HCT116 (cell line): ENCODE measurements around the gene PITHD1. TPM values are rescaled to one million over a fixed set of nuclear protein-coding genes. Genes with fewer than 3 reads are reported as not detected.

Source experiments
- ATAC-seq: fragments of 200-7000 bp; cut with Tn5 transposase; 2 replicates; pipeline ENCODE4 v1.9.1; 2020; ENCODE audit warnings: mild to moderate bottlenecking, moderate library complexity
- BruUV-seq: library from RNA; stranded (reverse); fragments of 400-500 nt; replicated peaks from 2 replicates; lab custom pipeline; 2021; lab: Mats Ljungman, UMichigan
- CTCF ChIA-PET: fragments of 300-600 bp; sonication (Branson Sonifier 250); formaldehyde crosslinking; loops from one replicate; lab custom pipeline; 2021; ENCODE audit warnings: antibody characterized with exemption; lab: Charles Lee
- POLR2A ChIA-PET: fragments of 300-600, 350-600 bp; sonication (Branson Sonifier 250); formaldehyde crosslinking; loops from one replicate; lab custom pipeline; 2021; ENCODE audit warnings: antibody characterized with exemption; lab: Charles Lee
- RAD21 ChIA-PET, 2 experiments: fragments of 300-600 bp; sonication (Branson Sonifier 250); formaldehyde crosslinking; loops; one replicate each; lab custom pipeline; 2023; ENCODE audit warnings: low total read pairs in 2 of 2; ENCODE audit not compliant: uncharacterized antibody in 2 of 2, unreplicated experiment in 2 of 2, low non-redundant PET in 1 of 2; lab: Charles Lee
- DNase-seq: peaks from one replicate; pipeline ENCODE4 v3.0.0-alpha.2; 2010; ENCODE audit warnings: low read depth, low spot score
- H2AFZ ChIP-seq: fragments of 200-600 bp; shearing (Covaris generic), sonication (generic); 2 replicates; pipeline ENCODE4 v1.6.1; 2017; ENCODE audit warnings: low read depth, mixed run types, mixed read lengths, antibody characterized with exemption, low read length; ENCODE audit not compliant: poor library complexity, severe bottlenecking
- H3K27ac ChIP-seq: 2 replicates; pipeline ENCODE4 v1.5.1; 2012; ENCODE audit warnings: low read depth, low read length
- H3K27me3 ChIP-seq: fragments of 200-600 bp; sonication (generic); 2 replicates; pipeline ENCODE4 v1.6.1; 2016; ENCODE audit warnings: mixed run types, low read length, mixed read lengths; ENCODE audit not compliant: insufficient read depth
- H3K36me3 ChIP-seq, 2 experiments: fragments of 200-500 bp in 1 of 2; fragments of 200-600 bp in 1 of 2; sonication (Bioruptor generic) in 1 of 2; sonication (generic) in 1 of 2; 2 replicates each; pipeline versions ENCODE4 v1.5.1 to v1.6.1; 2014 to 2016; ENCODE audit warnings: low read length in 2 of 2, inconsistent platforms in 1 of 2, mixed read lengths in 1 of 2, mixed run types in 1 of 2; ENCODE audit not compliant: insufficient read depth in 2 of 2, control insufficient read depth in 1 of 2
- H3K4me1 ChIP-seq, 2 experiments: fragments of 200-600 bp in 1 of 2; sonication (generic) in 1 of 2; 2 replicates each; pipeline versions ENCODE4 v1.5.1 to v1.6.1; 2012 to 2017; ENCODE audit warnings: low read length in 2 of 2, inconsistent platforms in 1 of 2, mild to moderate bottlenecking in 1 of 2, mixed read lengths in 1 of 2, mixed run types in 1 of 2, moderate library complexity in 1 of 2; ENCODE audit not compliant: insufficient read depth in 2 of 2, control insufficient read depth in 1 of 2
- H3K4me2 ChIP-seq: fragments of 200-600 bp; sonication (generic); 2 replicates; pipeline ENCODE4 v1.6.1; 2017; ENCODE audit warnings: mixed run types, low read length, mixed read lengths
- H3K4me3 ChIP-seq, 2 experiments: fragments of 200-600 bp in 1 of 2; sonication (generic) in 1 of 2; replicated peaks in 1 of 2; 2 replicates each; pipeline ENCODE4 v1.5.1; 2011 to 2016; ENCODE audit warnings: low read length in 2 of 2, control low read depth in 1 of 2, low read depth in 1 of 2, mild to moderate bottlenecking in 1 of 2, mixed read lengths in 1 of 2, mixed run types in 1 of 2
- H3K79me2 ChIP-seq: fragments of 200-600 bp; sonication (generic); 2 replicates; pipeline ENCODE4 v1.6.1; 2017; ENCODE audit warnings: mild to moderate bottlenecking, mixed run types, low read length, moderate library complexity, mixed read lengths; ENCODE audit not compliant: insufficient read depth
- H3K9ac ChIP-seq: fragments of 200-600 bp; sonication (generic); 2 replicates; pipeline ENCODE4 v1.6.1; 2016; ENCODE audit warnings: low read length, mixed read lengths
- H3K9me2 ChIP-seq: fragments of 200-600 bp; sonication (generic), shearing (Covaris generic); 2 replicates; pipeline ENCODE4 v1.6.1; 2017; ENCODE audit warnings: mixed run types, mild to moderate bottlenecking, moderate library complexity; ENCODE audit not compliant: insufficient read depth
- H3K9me3 ChIP-seq, 2 experiments: fragments of 200-500 bp in 1 of 2; fragments of 200-600 bp in 1 of 2; sonication (Bioruptor generic) in 1 of 2; sonication (generic) in 1 of 2; 2 replicates each; pipeline ENCODE4 v1.6.1; 2014 to 2017; ENCODE audit warnings: low read length in 2 of 2, mixed read lengths in 2 of 2, inconsistent platforms in 1 of 2, low read depth in 1 of 2, mild to moderate bottlenecking in 1 of 2, mixed run types in 1 of 2, moderate library complexity in 1 of 2; ENCODE audit not compliant: control insufficient read depth in 1 of 2, insufficient read depth in 1 of 2
- H4K20me1 ChIP-seq: fragments of 200-600 bp; sonication (generic), shearing (Covaris generic); 2 replicates; pipeline ENCODE4 v1.6.1; 2017; ENCODE audit warnings: mixed run types, mild to moderate bottlenecking, moderate library complexity; ENCODE audit not compliant: insufficient read depth
- CEBPB ChIP-seq: IDR thresholded peaks from 2 replicates; pipeline ENCODE4 v1.6.1; 2012; ENCODE audit warnings: low read depth
- EZH2phosphoT487 ChIP-seq: fragments of 200-600 bp; IDR thresholded peaks from 2 replicates; pipeline ENCODE4 v1.6.1; 2018; ENCODE audit warnings: antibody characterized with exemption, borderline replicate concordance
- JUND ChIP-seq: IDR thresholded peaks from 2 replicates; pipeline ENCODE4 v1.6.1; 2012
- POLR2AphosphoS5 ChIP-seq: IDR thresholded peaks from 2 replicates; pipeline ENCODE4 v1.6.1; 2011; ENCODE audit warnings: mild to moderate bottlenecking, low read depth, low read length, moderate library complexity
- RAD21 ChIP-seq: IDR thresholded peaks from 2 replicates; pipeline ENCODE4 v1.6.1; 2012; ENCODE audit warnings: low read depth, mild to moderate bottlenecking
- SP1 ChIP-seq: IDR thresholded peaks from 2 replicates; pipeline ENCODE4 v1.6.1; 2012; ENCODE audit warnings: low read depth
- ZFX ChIP-seq: fragments of 450-650 bp; IDR thresholded peaks from 2 replicates; pipeline ENCODE4 v1.6.1; 2017
- ZNF274 ChIP-seq: fragments of 200-500 bp; sonication (Bioruptor generic); IDR thresholded peaks from 2 replicates; pipeline ENCODE4 v1.6.1; 2014; ENCODE audit warnings: mild to moderate bottlenecking, low read depth, low read length, inconsistent platforms
- intact Hi-C: fragments of 100-400 bp; cut with micrococcal nuclease; formaldehyde crosslinking; loops from 2 replicates; pipeline ENCODE4 v1.10.0; 2022
- total RNA-seq: library from RNA; stranded (reverse); gene quantifications from one replicate; pipeline ENCODE4 v1.2.1, GENCODE V29; 2021; ENCODE audit not compliant: unreplicated experiment
- TF ChIP-seq, protein P1 (sequence below): IDR thresholded peaks from 2 replicates; pipeline ENCODE4 v1.6.1; 2011; ENCODE audit warnings: mild to moderate bottlenecking, low read length, moderate library complexity; ENCODE audit not compliant: insufficient replicate concordance; ENCODE audit errors: extremely low read depth
- TF ChIP-seq, protein P2 (sequence below): IDR thresholded peaks from 2 replicates; pipeline ENCODE4 v1.6.1; 2012
- TF ChIP-seq, protein P3 (sequence below): IDR thresholded peaks from 2 replicates; pipeline ENCODE4 v1.6.1; 2012; ENCODE audit warnings: low read depth

PITHD1 gene
- total RNA-seq, 1 experiment from 2014 or later: 57.2 TPM

DNA sequence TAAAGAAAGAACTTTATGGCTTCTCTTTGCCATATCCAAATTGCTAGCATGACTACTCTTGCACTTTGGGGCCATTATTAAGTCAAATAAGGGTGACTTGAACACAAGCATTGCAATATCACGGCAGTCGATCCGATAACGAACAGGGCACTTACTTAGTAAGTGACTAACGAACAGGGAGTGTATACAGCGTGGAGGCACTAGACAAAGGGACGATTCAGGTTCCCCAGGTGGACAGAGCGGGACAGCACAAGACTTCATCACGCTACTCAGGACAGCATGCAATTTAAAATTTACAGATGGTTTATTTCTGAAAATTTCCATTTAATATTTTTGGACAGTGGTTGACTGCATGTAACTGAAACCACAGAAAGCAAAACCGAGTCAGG lies 5.4 kb upstream of the PITHD1 start:
- Histone ChIP-seq H3K9ac (no peak overlapping the region), H3K36me3 (peaks cover 4% of the 10 kb centered on the region in 2 experiments; a peak in 2 of 4 replicates), H3K9me2 (no peaks in the 10 kb centered on the region), H3K9me3 (no peaks in the 10 kb centered on the region), H4K20me1 (no peaks in the 10 kb centered on the region), H3K4me2 (no peak overlapping the region), H3K27ac (no peak overlapping the region), H2AFZ (no peak overlapping the region), H3K27me3 (no peaks in the 10 kb centered on the region), H3K79me2 (peaks cover 24% of the 10 kb centered on the region), H3K4me1 (peaks cover 4 to 8% of the 10 kb centered on the region in 2 experiments; a peak in 2 of 4 replicates), H3K4me3 (no peak overlapping the region)
- intact Hi-C loops: loop anchor here (1.0 to 5.0 kb wide), 4 partner anchors 81 to 619 kb away; partner anchors contain the start of gene FUCA1
- no peak for ATAC-seq
- ChIA-PET CTCF (no interaction called here), POLR2A (no interaction called here), RAD21 (no interaction called here)
- no TSS peak for BruUV-seq
- TF ChIP-seq ZFX (no peak), EZH2phosphoT487 (no peak)
- no peak for DNase-seq

DNA sequence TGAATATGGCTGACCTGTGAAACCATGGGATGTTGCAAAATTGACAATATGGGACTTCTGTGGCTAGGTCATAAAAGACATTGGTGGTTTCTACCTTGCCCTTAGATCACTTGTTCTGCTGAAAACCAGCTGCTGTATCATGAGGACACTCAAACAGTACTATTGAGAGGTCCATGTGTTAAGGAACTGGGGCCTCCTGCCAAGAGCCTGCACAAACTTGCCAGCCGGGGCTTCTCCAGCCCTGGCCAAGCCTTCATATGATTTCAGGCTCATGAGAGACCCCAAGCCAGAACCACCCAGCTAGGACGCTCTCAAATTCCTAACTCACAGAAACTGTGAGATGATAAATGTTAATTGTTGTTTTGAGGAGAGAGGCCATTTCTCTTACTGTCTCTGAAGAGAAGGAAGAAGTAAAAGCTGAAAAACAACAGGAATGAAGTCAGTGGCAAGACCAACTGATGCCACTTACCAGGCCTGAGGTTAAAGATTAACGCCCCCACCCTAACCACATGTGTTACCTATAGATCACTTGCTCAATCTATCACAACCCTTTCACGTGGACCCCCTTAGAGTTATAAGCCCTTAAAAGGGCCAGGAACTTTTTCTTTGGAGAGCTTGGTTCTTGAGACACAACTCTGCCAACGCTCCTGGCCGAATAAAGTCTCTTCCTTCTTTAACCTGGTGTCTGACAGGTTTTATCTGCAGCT lies 3.9 kb upstream of the PITHD1 start:
- DNase-seq (no peak), ATAC-seq (no peak)
- POLR2A ChIA-PET: no interaction called here
- Histone ChIP-seq H3K9me2 (no peaks in the 10 kb centered on the region), H3K36me3 (peaks cover 0 to 4% of the 10 kb centered on the region in 2 experiments; a peak in 1 of 4 replicates), H2AFZ (no peak overlapping the region), H3K9ac (no peak overlapping the region), H3K4me3 (no peak overlapping the region), H4K20me1 (peaks cover 1% of the 10 kb centered on the region; the same call in 1 of the 2 replicates), H3K27me3 (no peaks in the 10 kb centered on the region), H3K4me1 (peaks cover 7 to 12% of the 10 kb centered on the region in 2 experiments), H3K27ac (no peak overlapping the region), H3K79me2 (peaks cover 37% of the 10 kb centered on the region), H3K9me3 (no peaks in the 10 kb centered on the region), H3K4me2 (no peak overlapping the region)
- TF ChIP-seq, protein P1, sequence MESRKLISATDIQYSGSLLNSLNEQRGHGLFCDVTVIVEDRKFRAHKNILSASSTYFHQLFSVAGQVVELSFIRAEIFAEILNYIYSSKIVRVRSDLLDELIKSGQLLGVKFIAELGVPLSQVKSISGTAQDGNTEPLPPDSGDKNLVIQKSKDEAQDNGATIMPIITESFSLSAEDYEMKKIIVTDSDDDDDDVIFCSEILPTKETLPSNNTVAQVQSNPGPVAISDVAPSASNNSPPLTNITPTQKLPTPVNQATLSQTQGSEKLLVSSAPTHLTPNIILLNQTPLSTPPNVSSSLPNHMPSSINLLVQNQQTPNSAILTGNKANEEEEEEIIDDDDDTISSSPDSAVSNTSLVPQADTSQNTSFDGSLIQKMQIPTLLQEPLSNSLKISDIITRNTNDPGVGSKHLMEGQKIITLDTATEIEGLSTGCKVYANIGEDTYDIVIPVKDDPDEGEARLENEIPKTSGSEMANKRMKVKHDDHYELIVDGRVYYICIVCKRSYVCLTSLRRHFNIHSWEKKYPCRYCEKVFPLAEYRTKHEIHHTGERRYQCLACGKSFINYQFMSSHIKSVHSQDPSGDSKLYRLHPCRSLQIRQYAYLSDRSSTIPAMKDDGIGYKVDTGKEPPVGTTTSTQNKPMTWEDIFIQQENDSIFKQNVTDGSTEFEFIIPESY: no peak
- TF ChIP-seq, protein P2, sequence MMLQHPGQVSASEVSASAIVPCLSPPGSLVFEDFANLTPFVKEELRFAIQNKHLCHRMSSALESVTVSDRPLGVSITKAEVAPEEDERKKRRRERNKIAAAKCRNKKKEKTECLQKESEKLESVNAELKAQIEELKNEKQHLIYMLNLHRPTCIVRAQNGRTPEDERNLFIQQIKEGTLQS: no peak
- TF ChIP-seq ZNF274: no peak
- TF ChIP-seq, protein P3, sequence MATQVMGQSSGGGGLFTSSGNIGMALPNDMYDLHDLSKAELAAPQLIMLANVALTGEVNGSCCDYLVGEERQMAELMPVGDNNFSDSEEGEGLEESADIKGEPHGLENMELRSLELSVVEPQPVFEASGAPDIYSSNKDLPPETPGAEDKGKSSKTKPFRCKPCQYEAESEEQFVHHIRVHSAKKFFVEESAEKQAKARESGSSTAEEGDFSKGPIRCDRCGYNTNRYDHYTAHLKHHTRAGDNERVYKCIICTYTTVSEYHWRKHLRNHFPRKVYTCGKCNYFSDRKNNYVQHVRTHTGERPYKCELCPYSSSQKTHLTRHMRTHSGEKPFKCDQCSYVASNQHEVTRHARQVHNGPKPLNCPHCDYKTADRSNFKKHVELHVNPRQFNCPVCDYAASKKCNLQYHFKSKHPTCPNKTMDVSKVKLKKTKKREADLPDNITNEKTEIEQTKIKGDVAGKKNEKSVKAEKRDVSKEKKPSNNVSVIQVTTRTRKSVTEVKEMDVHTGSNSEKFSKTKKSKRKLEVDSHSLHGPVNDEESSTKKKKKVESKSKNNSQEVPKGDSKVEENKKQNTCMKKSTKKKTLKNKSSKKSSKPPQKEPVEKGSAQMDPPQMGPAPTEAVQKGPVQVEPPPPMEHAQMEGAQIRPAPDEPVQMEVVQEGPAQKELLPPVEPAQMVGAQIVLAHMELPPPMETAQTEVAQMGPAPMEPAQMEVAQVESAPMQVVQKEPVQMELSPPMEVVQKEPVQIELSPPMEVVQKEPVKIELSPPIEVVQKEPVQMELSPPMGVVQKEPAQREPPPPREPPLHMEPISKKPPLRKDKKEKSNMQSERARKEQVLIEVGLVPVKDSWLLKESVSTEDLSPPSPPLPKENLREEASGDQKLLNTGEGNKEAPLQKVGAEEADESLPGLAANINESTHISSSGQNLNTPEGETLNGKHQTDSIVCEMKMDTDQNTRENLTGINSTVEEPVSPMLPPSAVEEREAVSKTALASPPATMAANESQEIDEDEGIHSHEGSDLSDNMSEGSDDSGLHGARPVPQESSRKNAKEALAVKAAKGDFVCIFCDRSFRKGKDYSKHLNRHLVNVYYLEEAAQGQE: no peak
- TF ChIP-seq RAD21: no peak
- no peak for TF ChIP-seq POLR2AphosphoS5
- TF ChIP-seq JUND: no peak
- no peak for TF ChIP-seq SP1
- no peak for TF ChIP-seq CEBPB
- CTCF ChIA-PET: interaction anchor here (0.7 to 0.9 kb wide), 2 partner anchors 37 to 142 kb away, joined by 3 read pairs; no protein-coding TSS in a partner anchor
- intact Hi-C loops: loop anchor here (5.0 kb wide), 2 partner anchors 93 to 618 kb away; partner anchors contain the start of gene FUCA1
- BruUV-seq: no TSS peak
- RAD21 ChIA-PET: no interaction called here
